ENCODE measurements around the gene PPARG. TPM values are rescaled to one million over a fixed set of nuclear protein-coding genes. Genes with fewer than 3 reads are reported as not detected.
"Not testable (repeated sequence)": the region's sequence is repeated elsewhere in the genome, so short reads cannot be mapped to it uniquely, and the experiment has no call there.

Gene PPARG
- total RNA-seq, 1 donor from 2014 or later = 128 TPM

GRCh38 chr3:12476238-12476897 lies 187.5 kb downstream of the PPARG start:
- no peaks in the 10 kb centered on the region for H3K36me3 ChIP-seq
- H3K27ac ChIP-seq = no peak overlapping the region
- DNase-seq (no peak), ATAC-seq (no peak)
- H3K4me3 ChIP-seq = no peak overlapping the region
- TF ChIP-seq, protein P1, sequence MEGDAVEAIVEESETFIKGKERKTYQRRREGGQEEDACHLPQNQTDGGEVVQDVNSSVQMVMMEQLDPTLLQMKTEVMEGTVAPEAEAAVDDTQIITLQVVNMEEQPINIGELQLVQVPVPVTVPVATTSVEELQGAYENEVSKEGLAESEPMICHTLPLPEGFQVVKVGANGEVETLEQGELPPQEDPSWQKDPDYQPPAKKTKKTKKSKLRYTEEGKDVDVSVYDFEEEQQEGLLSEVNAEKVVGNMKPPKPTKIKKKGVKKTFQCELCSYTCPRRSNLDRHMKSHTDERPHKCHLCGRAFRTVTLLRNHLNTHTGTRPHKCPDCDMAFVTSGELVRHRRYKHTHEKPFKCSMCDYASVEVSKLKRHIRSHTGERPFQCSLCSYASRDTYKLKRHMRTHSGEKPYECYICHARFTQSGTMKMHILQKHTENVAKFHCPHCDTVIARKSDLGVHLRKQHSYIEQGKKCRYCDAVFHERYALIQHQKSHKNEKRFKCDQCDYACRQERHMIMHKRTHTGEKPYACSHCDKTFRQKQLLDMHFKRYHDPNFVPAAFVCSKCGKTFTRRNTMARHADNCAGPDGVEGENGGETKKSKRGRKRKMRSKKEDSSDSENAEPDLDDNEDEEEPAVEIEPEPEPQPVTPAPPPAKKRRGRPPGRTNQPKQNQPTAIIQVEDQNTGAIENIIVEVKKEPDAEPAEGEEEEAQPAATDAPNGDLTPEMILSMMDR (IDR thresholded peaks at IDR 0.05) = no peak
- intact Hi-C loops (cut with DNase I) = no loop called here
- no peaks in the 10 kb centered on the region for H3K27me3 ChIP-seq (ENCODE audit: low read depth)
- peaks cover 20% of the 10 kb centered on the region for H3K4me1 ChIP-seq
- H3K9me3 ChIP-seq = no peaks in the 10 kb centered on the region

GRCh38 chr3:12477256-12477655 lies 188.4 kb downstream of the PPARG start:
- intact Hi-C loops (cut with DNase I) = no loop called here
- no peak for DNase-seq
- TF ChIP-seq, protein P1 (IDR thresholded peaks at IDR 0.05) = no peak

GRCh38 chr3:12478326-12478725 lies 189.5 kb downstream of the PPARG start:
- Histone ChIP-seq H3K4me1 (peaks cover 22% of the 10 kb centered on the region), H3K27ac (no peak overlapping the region), H3K27me3 (ENCODE audit: low read depth) (no peaks in the 10 kb centered on the region), H3K36me3 (no peaks in the 10 kb centered on the region), H3K9me3 (no peaks in the 10 kb centered on the region), H3K4me3 (no peak overlapping the region)
- intact Hi-C loops (cut with DNase I) = no loop called here
- TF ChIP-seq, protein P1 (IDR thresholded peaks at IDR 0.05) = no peak
- ATAC-seq (no peak), DNase-seq (no peak)

More at GRCh38 chr3:12477256-12477655, 188.4 kb downstream of the PPARG start:
- H3K27ac ChIP-seq = no peak overlapping the region
- H3K4me3 ChIP-seq = no peak overlapping the region
- H3K4me1 ChIP-seq = peaks cover 20% of the 10 kb centered on the region
- H3K9me3 ChIP-seq = no peaks in the 10 kb centered on the region
- no peak for ATAC-seq
- H3K27me3 ChIP-seq (ENCODE audit: low read depth) = no peaks in the 10 kb centered on the region
- H3K36me3 ChIP-seq = no peaks in the 10 kb centered on the region

DNA sequence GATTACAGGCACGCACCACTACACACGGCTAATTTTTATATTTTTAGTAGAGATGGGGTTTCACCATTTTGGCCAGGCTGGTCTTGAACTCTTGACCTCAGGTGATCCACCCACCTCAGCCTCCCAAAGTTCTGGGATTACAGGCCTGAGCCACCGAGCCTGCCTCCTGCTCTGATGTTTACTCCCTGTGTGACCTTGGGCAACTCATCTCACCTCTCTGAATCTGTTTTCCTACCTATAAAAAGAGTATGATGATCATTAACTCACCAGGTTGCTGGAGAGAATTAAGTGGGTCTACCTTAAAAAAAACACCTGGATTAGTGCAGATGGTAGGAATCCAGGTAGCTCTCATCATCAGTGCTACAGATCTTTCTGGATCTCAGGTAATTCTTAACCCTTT lies 190.3 kb downstream of the PPARG start:
- ATAC-seq; intact Hi-C loops (cut with DNase I); H3K9me3 ChIP-seq; H3K4me3 ChIP-seq; H3K27me3 ChIP-seq (ENCODE audit: low read depth); DNase-seq; H3K27ac ChIP-seq; H3K36me3 ChIP-seq: not testable (repeated sequence)
- H3K4me1 ChIP-seq = peaks cover 28% of the 10 kb centered on the region

- H3K4me3 ChIP-seq = no peak overlapping the region
- no peaks in the 10 kb centered on the region for H3K36me3 ChIP-seq
- peaks cover 30% of the 10 kb centered on the region for H3K4me1 ChIP-seq
- H3K27ac ChIP-seq = no peak overlapping the region
- DNase-seq (no peak), ATAC-seq (peak; percentile 44 to 49)
- TF ChIP-seq, protein P1 (IDR thresholded peaks at IDR 0.05) = peak; percentile 78
- no peaks in the 10 kb centered on the region for H3K27me3 ChIP-seq (ENCODE audit: low read depth)
- intact Hi-C loops (cut with DNase I) = no loop called here
- H3K9me3 ChIP-seq = no peaks in the 10 kb centered on the region
Observed at GRCh38 chr3:12479919-12480427, 191.1 kb downstream of the PPARG start.

- intact Hi-C loops (cut with DNase I) = no loop called here
- ATAC-seq (no peak), DNase-seq (no peak)
- Histone ChIP-seq H3K27me3 (ENCODE audit: low read depth) (no peaks in the 10 kb centered on the region), H3K4me1 (peaks cover 28% of the 10 kb centered on the region), H3K9me3 (no peaks in the 10 kb centered on the region), H3K4me3 (peak overlapping the region; percentile 87), H3K27ac (peak overlapping the region; percentile 88), H3K36me3 (no peaks in the 10 kb centered on the region)
- TF ChIP-seq, protein P1 (IDR thresholded peaks at IDR 0.05) = no peak
Observed at GRCh38 chr3:12483410-12483809, 194.5 kb downstream of the PPARG start.

Measured in lower lobe of right lung (tissue), 2 donors.